Measurements from ENCODE around the gene SLC2A1.

GRCh38 chr1:42981255-42981805 is 22.7 kb upstream of the SLC2A1 start:
- TF ChIP-seq CTCF (IDR thresholded peaks at IDR 0.05; ENCODE audit: poor library complexity) = no peak
- no peak for TF ChIP-seq EZH2 (IDR thresholded peaks at IDR 0.05; ENCODE audit: borderline replicate concordance)
- no peak for TF ChIP-seq EZH2phosphoT487 (IDR thresholded peaks at IDR 0.05; ENCODE audit: low read depth, severe bottlenecking, unreplicated experiment)
